ENCODE results near the gene KCNJ16.
"Not testable (repeated sequence)": the region's sequence is repeated elsewhere in the genome, so short reads cannot be mapped to it uniquely, and the experiment has no call there.

The KCNJ16 gene

GRCh38 chr17:70074956-70075355, at the start of gene KCNJ16:
Gene KCNJ16 (plus strand): TSS chr17:70075225. CDS start chr17:70132088, 56,863 bp downstream.
- DNase-seq, result no peak

GRCh38 chr17:70028397-70028796, 46.6 kb upstream of the KCNJ16 start:
- DNase-seq, result no peak

DNA sequence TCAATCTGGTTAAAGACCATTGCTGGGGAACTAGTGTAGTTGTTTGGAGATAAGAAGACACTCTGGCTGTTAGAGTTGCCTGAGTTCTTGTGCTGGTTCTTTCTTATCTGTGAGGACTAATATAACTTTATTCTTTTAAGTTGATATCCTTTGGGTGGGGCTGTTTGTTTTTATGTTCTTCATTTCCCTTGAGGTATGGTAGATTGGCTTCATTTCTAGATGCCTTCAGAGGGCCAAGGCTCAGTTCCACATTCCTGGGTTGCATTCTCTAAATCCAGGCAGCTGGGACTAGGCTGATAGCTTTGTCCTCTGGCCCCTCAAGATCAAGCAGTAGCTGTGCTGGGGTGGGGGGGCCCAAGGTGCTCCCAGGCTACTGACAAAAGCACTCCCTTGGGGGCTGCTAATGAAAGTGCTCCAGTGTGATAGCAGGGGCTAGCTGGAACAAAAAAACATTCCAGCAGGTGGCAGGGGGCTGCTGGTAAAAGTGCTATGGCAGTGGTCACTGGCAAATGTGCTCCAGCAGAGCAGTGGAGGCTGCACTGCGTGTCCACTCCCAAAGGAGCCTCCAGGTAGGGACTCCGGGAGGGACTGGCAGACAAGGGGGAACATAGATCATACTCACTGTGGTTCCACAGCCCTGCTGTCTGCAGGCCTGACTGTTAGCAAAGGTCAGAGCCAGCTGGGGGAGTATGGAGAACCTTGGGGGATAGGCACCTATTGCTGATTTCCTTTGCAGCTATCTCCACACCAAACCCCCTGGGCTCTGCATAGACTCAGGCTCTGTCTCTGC, 45.9 kb upstream of the KCNJ16 start:
- no peak for DNase-seq

DNA sequence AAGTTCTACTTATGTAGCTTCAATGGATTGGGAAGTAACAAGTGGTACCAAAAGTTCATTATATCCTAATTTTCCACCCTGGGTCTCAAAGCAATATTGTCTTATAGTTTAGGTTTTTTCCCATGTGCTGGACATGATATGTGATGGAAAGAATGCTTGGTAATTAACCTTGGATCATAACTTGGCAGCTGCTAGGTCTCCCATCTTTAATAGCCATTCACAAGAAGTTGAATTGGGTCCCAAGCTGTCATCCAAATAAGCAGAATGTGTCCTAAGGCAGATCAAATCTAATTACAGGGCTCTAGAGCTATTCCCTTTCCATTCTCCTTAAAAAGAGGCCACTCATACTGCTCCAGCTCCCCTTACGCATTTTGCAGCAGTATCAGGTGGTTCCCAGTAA, 44.7 kb upstream of the KCNJ16 start:
- no peak for DNase-seq

- no peak for DNase-seq
These were observed 43.7 kb upstream of the KCNJ16 start for GRCh38 chr17:70031341-70031740.

DNA sequence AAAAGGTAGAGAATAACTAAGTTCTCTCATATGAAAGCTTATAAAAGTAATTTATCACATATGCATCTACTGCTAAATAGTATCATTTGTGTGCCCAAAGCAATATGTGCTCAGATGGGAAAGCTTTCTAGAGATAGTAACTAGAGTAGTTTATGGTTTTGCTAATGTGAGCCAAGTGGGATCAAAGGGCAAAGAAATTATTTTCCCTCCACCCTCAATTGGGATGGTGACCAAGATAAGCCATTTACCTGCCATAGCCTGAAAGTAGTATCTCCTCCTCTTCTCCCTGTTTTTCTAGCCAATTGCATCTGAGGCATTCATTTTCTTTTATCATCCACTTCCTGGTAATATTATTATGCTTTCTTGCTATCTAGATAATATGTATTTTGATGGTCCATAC, 41.9 kb upstream of the KCNJ16 start:
- no peak for DNase-seq

DNA sequence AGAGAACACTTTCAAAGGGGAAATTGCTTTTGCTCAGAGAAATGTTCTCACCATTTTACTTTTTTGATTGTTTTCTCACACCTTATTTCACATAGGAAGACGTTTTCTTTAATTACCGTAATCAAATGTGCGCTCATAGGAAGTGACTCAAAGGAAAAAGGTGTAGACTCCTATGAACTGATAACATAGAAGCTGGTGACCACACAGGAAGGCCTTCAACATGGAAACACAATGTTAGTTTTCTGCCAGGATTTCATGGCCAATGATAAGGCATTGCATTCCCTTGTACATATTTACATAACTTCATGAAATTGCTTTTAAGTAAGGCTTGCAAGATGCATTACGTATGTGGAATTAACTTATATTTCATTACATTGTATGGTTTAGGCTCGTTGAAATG, 40.9 kb upstream of the KCNJ16 start:
- DNase-seq, result no peak

- DNase-seq, result no peak
These were observed 37.5 kb upstream of the KCNJ16 start for GRCh38 chr17:70037498-70037897.

DNA sequence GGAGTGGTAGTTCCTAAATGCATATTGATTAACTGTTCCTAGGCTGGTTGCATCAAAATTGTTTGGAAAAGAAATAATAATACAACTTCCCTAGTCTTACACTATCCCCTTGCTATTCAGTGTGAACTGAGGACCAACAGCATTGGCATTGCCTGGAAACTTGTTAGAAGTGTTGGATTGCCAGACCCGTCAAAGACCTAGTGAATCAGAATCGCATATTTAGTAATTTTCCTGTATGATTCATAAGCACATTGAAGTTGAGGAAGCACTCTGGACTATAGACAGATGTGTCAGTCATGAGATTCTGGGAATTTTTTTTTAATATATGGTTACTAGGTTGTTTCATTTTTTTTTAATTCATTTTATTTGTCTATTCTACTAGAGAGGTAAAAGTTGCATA, 34.7 kb upstream of the KCNJ16 start:
- DNase-seq, result no peak

DNA sequence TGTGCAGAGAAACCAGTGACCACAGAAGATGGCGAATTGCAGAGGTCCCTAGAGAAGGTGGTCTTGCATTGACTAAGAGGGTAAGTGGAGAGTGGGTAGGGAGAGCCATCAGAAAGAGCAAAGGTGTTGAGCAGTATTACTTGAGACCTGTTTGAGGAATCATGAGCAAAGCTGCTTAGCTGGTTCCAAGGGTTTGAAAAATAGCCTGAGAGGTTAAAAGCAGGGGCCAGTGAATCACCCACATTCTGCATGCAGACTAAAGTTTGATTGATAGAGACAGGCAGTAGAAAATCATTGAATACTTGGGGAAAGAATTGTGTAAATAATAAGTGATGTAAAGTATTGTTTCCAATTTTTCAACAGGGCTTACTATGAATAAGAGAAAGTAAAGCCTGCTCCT, 34.0 kb upstream of the KCNJ16 start:
- no peak for DNase-seq

GRCh38 chr17:70041540-70041939, 33.5 kb upstream of the KCNJ16 start:
- DNase-seq, result no peak

- DNase-seq, result not testable (repeated sequence)
These were observed 29.2 kb upstream of the KCNJ16 start for GRCh38 chr17:70045780-70046179.

- no peak for DNase-seq
These were observed 27.2 kb upstream of the KCNJ16 start for GRCh38 chr17:70047619-70048419.

DNA sequence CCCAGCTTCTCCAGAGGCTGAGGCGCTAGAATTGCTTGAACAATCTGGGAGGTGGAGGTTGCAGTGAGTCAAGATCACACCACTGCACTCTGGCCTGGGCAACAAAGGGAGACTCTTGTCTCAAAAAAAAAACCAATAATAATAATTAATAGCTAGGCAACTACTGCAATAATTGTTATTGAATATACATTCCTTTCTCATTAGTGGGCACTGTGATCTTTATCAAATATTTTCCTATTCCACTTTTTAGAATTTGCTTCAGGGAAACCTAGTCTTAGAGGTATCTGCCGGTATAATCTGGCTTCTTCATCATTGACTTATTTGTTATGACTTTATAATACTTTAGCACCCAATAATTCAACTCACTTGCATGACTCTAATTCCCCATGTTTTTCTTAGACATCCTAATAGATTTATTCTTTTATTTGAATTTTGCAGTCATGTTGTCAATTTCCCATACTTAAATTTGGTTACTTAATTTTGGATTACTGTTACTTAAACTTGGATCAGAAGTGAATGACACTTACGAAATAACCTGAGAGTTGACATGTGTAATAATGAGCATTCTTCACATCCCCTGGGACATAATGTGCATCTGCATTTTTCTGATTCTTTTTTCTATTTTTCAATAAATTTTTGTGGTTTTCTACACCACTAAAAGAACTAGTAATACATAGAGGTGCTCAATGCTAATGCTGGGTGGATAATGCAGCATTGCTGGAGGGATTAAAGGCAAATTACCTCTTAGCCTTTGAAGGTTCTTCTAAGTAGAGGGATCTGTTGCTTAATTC, 25.0 kb upstream of the KCNJ16 start:
- no peak for DNase-seq

GRCh38 chr17:70050931-70051330, 24.1 kb upstream of the KCNJ16 start:
- no peak for DNase-seq

GRCh38 chr17:70053241-70054234, 21.5 kb upstream of the KCNJ16 start:
- no peak for DNase-seq

GRCh38 chr17:70055000-70055399, 20.0 kb upstream of the KCNJ16 start:
- DNase-seq, result no peak

DNA sequence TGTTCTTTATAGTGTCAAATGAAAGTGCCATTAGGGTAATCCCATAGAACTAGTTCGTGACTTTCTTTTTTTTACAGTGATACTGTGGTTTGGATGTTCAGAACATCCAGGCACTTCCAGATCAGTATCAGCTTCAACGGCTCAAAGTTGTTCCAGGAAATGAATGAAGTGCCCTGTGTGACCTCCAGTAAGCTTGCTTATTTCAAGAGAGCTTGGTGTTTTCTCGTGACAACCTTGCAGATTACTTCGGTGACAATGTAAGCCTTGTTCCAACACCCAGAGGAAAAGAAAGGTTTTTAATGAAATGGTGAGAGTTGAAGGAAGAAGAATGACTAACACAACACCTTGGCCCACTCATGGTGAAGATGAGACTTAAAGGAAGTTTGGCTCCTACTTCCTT, 16.0 kb upstream of the KCNJ16 start:
- DNase-seq, result no peak

GRCh38 chr17:70059649-70060048, 15.4 kb upstream of the KCNJ16 start:
- no peak for DNase-seq

GRCh38 chr17:70060415-70060814, 14.6 kb upstream of the KCNJ16 start:
- no peak for DNase-seq

- no peak for DNase-seq
These were observed 7.9 kb upstream of the KCNJ16 start for GRCh38 chr17:70067134-70067533.

All from activated CD4-positive, CD25-positive, alpha-beta regulatory T cell treated with anti-CD3 and anti-CD28 coated beads, Interleukin-2, amount 50 U/mL, for 72 hours (primary cell).